Measurements from ENCODE around the gene LITAFD.

DNA sequence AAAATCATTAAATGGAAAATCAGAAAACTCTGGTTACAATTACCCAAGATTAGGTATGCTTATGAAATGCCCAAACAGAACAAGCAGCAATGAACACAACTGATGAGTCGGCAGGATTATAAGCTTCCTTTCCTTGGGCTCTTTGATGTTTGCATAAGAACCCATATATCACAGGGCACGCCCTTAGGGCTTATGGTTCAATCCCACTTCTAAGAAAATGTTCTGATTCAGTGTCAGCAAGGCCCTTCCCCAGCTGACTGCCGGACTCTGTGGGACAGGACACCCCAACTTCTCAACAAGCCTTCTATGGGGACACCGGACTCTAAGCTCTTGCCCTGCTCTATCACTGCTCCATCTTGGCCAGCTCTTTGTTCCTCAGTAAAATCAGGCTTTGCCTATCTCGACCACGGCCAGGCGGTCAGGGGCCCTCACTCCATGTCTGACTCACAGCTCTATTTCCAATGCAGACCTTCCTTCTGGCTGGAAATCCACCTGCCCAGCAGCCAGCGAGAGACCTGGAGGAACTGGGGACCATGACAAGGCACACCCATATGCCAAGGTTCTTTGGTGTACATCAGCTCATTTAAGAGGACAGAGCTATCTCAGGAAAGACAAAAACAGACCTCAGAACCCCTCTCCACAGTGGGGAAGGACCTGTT is 26.8 kb downstream of the LITAFD start:
- TF ChIP-seq, protein P1, sequence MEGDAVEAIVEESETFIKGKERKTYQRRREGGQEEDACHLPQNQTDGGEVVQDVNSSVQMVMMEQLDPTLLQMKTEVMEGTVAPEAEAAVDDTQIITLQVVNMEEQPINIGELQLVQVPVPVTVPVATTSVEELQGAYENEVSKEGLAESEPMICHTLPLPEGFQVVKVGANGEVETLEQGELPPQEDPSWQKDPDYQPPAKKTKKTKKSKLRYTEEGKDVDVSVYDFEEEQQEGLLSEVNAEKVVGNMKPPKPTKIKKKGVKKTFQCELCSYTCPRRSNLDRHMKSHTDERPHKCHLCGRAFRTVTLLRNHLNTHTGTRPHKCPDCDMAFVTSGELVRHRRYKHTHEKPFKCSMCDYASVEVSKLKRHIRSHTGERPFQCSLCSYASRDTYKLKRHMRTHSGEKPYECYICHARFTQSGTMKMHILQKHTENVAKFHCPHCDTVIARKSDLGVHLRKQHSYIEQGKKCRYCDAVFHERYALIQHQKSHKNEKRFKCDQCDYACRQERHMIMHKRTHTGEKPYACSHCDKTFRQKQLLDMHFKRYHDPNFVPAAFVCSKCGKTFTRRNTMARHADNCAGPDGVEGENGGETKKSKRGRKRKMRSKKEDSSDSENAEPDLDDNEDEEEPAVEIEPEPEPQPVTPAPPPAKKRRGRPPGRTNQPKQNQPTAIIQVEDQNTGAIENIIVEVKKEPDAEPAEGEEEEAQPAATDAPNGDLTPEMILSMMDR (IDR thresholded peaks at IDR 0.05 in 2 of 3, conservative IDR thresholded peaks at IDR 0.05 in 1 of 3; ENCODE audit: control insufficient read depth in 2 of 3, extremely low read depth in 1 of 3, insufficient read depth in 1 of 3, low read depth in 3 of 3, low read length in 3 of 3): no peak
- no peak for TF ChIP-seq YY1 (IDR thresholded peaks at IDR 0.05; ENCODE audit: low read depth, low read length)
- TF ChIP-seq CEBPB (IDR thresholded peaks at IDR 0.05; ENCODE audit: borderline replicate concordance in 1 of 2, low read depth in 2 of 2, low read length in 2 of 2): no peak
- TF ChIP-seq EP300 (IDR thresholded peaks at IDR 0.05; ENCODE audit: borderline replicate concordance in 1 of 2, control insufficient read depth in 1 of 2, low read depth in 2 of 2, low read length in 2 of 2): no peak
- no peak for TF ChIP-seq POLR2A (IDR thresholded peaks at IDR 0.05; ENCODE audit: low read depth, low read length)
- TF ChIP-seq ZZZ3 (IDR thresholded peaks at IDR 0.05; ENCODE audit: control insufficient read depth, insufficient read length, low read depth): no peak
- no peak for TF ChIP-seq POLR2AphosphoS2 (IDR thresholded peaks at IDR 0.05; ENCODE audit: low read depth, low read length)
- no peak for TF ChIP-seq TAF1 (IDR thresholded peaks at IDR 0.05; ENCODE audit: borderline replicate concordance, low read depth, low read length)
- TF ChIP-seq, protein P2, sequence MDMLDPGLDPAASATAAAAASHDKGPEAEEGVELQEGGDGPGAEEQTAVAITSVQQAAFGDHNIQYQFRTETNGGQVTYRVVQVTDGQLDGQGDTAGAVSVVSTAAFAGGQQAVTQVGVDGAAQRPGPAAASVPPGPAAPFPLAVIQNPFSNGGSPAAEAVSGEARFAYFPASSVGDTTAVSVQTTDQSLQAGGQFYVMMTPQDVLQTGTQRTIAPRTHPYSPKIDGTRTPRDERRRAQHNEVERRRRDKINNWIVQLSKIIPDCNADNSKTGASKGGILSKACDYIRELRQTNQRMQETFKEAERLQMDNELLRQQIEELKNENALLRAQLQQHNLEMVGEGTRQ (IDR thresholded peaks at IDR 0.05; ENCODE audit: borderline replicate concordance, low read depth, low read length): no peak
- no peak for TF ChIP-seq POLR2AphosphoS5 (IDR thresholded peaks at IDR 0.05; ENCODE audit: low read length)
- TF ChIP-seq, protein P3, sequence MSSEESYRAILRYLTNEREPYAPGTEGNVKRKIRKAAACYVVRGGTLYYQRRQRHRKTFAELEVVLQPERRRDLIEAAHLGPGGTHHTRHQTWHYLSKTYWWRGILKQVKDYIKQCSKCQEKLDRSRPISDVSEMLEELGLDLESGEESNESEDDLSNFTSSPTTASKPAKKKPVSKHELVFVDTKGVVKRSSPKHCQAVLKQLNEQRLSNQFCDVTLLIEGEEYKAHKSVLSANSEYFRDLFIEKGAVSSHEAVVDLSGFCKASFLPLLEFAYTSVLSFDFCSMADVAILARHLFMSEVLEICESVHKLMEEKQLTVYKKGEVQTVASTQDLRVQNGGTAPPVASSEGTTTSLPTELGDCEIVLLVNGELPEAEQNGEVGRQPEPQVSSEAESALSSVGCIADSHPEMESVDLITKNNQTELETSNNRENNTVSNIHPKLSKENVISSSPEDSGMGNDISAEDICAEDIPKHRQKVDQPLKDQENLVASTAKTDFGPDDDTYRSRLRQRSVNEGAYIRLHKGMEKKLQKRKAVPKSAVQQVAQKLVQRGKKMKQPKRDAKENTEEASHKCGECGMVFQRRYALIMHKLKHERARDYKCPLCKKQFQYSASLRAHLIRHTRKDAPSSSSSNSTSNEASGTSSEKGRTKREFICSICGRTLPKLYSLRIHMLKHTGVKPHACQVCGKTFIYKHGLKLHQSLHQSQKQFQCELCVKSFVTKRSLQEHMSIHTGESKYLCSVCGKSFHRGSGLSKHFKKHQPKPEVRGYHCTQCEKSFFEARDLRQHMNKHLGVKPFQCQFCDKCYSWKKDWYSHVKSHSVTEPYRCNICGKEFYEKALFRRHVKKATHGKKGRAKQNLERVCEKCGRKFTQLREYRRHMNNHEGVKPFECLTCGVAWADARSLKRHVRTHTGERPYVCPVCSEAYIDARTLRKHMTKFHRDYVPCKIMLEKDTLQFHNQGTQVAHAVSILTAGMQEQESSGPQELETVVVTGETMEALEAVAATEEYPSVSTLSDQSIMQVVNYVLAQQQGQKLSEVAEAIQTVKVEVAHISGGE (CRISPR knock-in tag; IDR thresholded peaks at IDR 0.05): no peak
- no peak for TF ChIP-seq SUZ12 (IDR thresholded peaks at IDR 0.05; ENCODE audit: unreplicated experiment)
- no peak for TF ChIP-seq HDGF (IDR thresholded peaks at IDR 0.05)
